Measurements from ENCODE around the gene KRTAP10-6.

DNA sequence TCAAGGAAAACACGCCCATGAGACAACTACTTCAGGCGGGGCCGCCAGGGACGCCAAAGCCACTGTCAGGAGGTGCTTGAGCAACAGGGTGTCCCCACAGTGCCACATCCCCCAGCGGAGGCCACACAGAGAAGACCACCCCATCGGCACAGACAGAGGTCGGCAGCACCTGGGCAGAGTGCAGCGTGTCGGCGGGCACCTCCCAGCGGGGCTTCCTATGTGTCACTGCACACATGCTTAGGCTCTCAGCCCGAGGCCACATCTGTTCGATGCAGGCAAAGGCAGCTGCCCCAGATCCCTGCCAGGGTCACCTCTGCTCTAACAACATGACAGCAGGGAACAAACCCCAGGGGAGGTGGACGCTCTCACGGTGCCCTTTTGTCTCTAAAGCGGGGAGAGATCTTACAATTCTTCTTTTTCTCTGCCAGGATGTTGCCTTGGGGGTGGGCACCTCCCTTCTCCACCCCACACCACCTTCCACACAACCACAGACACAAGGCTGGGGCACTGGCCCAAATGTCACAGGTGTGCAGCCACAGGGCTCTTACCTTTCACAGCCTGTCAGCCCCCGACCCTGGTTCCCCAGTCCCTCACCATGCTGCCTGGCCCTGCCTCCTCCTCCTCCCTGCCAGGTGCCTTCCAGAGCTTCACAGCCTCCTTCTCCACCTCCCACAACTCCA lies 23.7 kb upstream of the KRTAP10-6 start:
- TF ChIP-seq POLR2A (IDR thresholded peaks at IDR 0.05; ENCODE audit: low read depth, low read length) (no peak), POLR2AphosphoS5 (IDR thresholded peaks at IDR 0.05; ENCODE audit: low read depth, low read length) (no peak), SPI1 (IDR thresholded peaks at IDR 0.05; ENCODE audit: low read depth, low read length) (no peak), POU2F2 (IDR thresholded peaks at IDR 0.05; ENCODE audit: low read depth, low read length) (no peak)
